ENCODE data around the gene PSD.
A peak's percentile ranks its signal among the peaks of the same experiment; 100 is the strongest.

Gene PSD

DNA sequence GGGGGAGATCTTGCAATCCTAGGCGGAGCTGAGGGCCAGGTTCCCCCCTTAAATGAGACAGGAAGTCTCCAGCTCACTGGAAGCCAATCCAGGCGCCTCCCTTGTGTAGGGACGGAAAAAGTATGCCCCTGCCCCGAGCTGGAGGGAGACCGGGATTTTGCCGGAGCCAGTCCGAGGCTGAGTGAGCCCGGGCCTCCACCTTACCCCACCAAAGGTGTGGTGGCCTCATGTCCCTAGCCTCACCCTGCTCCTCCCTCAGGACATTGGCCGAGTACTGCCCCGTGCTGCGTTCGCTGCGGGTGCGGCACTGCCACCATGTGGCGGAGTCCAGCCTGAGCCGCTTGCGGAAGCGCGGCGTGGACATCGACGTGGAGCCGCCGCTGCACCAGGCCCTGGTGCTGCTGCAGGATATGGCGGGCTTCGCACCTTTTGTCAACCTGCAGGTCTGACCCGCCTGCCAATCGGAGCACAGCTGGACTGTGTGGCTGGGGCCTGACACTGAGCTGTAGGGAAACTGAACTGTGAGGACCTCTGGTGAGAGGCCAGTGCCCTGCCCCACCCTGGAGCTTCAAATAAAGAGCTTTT lies 4.1 kb upstream of the PSD start:
- POLR2A ChIA-PET (ENCODE audit: low non-redundant PET), result interaction anchor here (2.5 kb wide), 1 partner anchor 28 kb away, joined by 14 read pairs; the partner anchor contains the start of gene NFKB2
- CTCF ChIA-PET, result interaction anchor here (0.5 to 5.7 kb wide), 29 partner anchors 9 to 1861 kb away, joined by 3 to 108 read pairs (median 4); partner anchors contain the start of genes C10orf95, CUEDC2, ELOVL3 and NFKB2
- DNase-seq (ENCODE audit: low spot score), result peak; percentile 77

DNA sequence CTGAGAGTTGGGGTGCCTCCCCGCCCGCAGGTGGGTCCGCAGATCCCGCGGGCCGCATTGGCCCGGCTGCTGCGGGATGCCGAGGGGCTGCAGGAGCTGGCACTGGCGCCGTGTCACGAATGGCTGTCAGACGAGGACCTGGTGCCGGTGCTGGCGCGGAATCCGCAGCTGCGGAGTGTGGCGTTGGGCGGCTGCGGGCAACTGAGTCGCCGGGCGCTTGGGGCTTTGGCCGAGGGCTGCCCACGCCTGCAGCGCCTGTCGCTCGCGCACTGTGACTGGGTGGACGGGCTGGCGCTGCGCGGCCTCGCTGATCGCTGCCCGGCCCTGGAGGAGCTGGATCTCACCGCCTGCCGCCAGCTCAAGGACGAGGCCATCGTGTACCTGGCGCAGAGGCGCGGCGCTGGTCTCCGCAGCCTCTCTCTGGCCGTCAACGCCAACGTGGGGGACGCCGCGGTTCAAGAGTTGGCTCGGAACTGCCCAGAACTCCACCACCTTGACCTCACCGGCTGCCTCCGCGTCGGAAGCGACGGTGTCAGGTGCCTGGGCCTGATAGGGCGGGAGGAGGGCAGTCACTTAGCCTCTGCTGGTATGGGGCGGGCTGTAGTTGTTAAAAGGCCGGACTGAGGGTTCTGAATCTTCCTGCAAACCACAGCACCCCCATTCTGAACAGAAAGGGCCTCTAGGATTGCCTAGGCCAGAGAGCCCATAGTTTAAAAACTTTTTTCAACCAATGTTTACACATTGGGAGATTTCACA lies 3.4 kb upstream of the PSD start:
- POLR2A ChIA-PET (ENCODE audit: low non-redundant PET), result interaction anchor here (0.6 to 2.5 kb wide), 3 partner anchors 11 to 29 kb away, joined by 4 to 14 read pairs (median 9); partner anchors contain the start of genes C10orf95, CUEDC2 and NFKB2
- TF ChIP-seq, protein P1, sequence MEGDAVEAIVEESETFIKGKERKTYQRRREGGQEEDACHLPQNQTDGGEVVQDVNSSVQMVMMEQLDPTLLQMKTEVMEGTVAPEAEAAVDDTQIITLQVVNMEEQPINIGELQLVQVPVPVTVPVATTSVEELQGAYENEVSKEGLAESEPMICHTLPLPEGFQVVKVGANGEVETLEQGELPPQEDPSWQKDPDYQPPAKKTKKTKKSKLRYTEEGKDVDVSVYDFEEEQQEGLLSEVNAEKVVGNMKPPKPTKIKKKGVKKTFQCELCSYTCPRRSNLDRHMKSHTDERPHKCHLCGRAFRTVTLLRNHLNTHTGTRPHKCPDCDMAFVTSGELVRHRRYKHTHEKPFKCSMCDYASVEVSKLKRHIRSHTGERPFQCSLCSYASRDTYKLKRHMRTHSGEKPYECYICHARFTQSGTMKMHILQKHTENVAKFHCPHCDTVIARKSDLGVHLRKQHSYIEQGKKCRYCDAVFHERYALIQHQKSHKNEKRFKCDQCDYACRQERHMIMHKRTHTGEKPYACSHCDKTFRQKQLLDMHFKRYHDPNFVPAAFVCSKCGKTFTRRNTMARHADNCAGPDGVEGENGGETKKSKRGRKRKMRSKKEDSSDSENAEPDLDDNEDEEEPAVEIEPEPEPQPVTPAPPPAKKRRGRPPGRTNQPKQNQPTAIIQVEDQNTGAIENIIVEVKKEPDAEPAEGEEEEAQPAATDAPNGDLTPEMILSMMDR (conservative IDR thresholded peaks at IDR 0.05; ENCODE audit: low read depth), result no peak
- DNase-seq (ENCODE audit: low spot score), result no peak
- H3K27ac ChIP-seq, result peak overlapping the region; percentile 96
- CTCF ChIA-PET, result interaction anchor here (0.5 to 5.7 kb wide), 20 partner anchors 10 to 1861 kb away, joined by 3 to 108 read pairs (median 4); partner anchors contain the start of genes C10orf95, CUEDC2, ELOVL3 and NFKB2

More for the DNA sequence above, 4.1 kb upstream of the PSD start:
- TF ChIP-seq, protein P1 (conservative IDR thresholded peaks at IDR 0.05; ENCODE audit: low read depth), result peak; percentile 93
- H3K27ac ChIP-seq, result peak overlapping the region; percentile 96

DNA sequence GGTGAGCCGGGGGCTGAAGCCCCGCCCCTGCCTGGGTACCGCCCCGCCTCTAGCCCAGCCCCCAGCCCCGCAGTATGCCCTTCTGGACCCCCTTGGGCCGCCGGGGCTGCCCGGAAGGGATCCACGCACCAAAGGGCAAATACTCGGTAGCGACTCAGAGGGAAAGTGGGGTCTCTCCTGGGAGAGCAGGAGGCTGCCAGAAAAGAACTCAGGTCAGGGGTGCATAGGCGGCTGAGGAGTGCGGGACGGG lies 2.8 kb upstream of the PSD start:
- ChIA-PET POLR2A (ENCODE audit: low non-redundant PET) (interaction anchor here (0.6 to 2.5 kb wide), 3 partner anchors 11 to 30 kb away, joined by 4 to 14 read pairs (median 9); partner anchors contain the start of genes C10orf95, CUEDC2 and NFKB2), CTCF (interaction anchor here (0.6 to 5.7 kb wide), 8 partner anchors 11 to 637 kb away, joined by 3 to 108 read pairs (median 4); partner anchors contain the start of genes CUEDC2 and NFKB2)
- H3K27ac ChIP-seq, result peak overlapping the region; percentile 96
- no peak for DNase-seq (ENCODE audit: low spot score)
- TF ChIP-seq, protein P1 (conservative IDR thresholded peaks at IDR 0.05; ENCODE audit: low read depth), result no peak

DNA sequence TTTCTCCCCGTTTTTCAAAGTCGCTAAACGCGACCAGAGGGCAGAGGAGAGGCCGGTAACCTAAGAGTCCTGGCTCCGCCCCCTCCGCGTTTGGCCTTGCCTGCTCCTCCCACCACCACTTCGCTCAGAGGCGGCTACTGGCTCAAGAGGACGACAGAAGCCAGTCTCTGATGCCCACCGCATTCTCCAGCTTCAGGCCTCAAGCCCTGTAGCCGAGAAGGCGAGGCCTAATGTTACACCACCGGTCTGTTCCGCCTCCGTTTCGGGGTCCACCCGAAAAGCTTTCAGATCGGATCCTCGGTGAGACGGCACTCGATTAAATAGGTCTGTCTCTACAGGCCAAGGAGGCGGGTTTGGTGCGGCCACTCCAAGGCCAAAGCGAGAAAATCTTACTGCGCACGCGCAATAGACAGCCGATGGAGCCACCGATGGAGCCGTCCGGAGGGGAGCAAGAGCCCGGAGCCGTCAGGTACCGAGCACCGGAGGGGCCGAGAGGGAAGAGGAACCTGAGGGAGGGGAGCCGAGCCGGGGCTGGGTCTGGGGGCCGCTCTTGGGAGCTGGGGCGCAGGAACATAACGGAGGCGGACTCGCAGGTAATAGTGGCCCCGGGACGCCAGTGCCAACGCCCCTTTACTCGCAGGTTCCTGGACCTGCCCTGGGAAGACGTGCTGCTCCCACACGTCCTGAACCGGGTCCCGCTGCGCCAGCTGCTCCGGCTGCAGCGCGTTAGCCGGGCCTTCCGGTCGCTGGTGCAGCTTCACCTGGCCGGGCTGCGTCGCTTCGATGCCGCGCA lies 2.3 kb upstream of the PSD start, which contains the start of gene FBXL15:
Gene FBXL15 (plus strand): TSS at position 123 of the 793 bp plus-strand sequence. CDS start 294 bp downstream, at position 417.
- CTCF ChIA-PET, result interaction anchor here (1.2 to 5.7 kb wide), 6 partner anchors 11 to 190 kb away, joined by 3 to 108 read pairs (median 22); partner anchors contain the start of gene NFKB2
- DNase-seq (ENCODE audit: low spot score), result peak; percentile 98

DNA sequence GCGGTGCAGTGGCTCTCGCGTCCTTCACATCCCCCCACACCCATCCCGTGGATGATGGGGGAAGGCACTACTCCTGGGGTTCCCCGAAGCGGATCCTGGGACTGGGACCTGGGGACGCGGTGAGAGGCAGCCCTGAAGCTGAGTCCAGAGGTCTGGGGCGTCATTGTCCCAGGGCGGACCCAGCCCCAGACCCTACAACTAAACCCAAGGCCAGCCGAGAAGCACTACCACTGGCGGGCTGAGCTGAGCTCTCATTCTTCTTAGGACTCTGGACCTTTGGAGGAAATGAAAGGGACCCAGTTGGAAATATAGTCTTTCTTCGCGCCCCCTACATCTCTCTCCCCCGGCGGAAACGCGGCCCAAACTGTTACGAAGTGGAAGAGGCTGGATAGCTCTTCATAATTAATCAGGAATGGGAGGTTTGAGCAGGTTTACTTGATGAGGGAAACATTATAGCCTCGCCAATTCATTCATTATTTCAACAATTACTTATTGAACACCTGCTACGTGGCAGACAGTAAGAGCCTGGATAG lies 1.7 kb upstream of the PSD start:
- CTCF ChIA-PET, result interaction anchor here (0.6 to 5.7 kb wide), 7 partner anchors 17 to 410 kb away, joined by 3 to 108 read pairs (median 4); partner anchors contain the start of gene NFKB2
- POLR2A ChIA-PET (ENCODE audit: low non-redundant PET), result interaction anchor here (0.5 to 2.5 kb wide), 4 partner anchors 25 to 190 kb away, joined by 3 to 14 read pairs (median 6); partner anchors contain the start of genes C10orf95 and NFKB2
- no peak for DNase-seq (ENCODE audit: low spot score)
- TF ChIP-seq, protein P1 (conservative IDR thresholded peaks at IDR 0.05; ENCODE audit: low read depth), result no peak
- peak overlapping the region; percentile 96 for H3K27ac ChIP-seq

More for the DNA sequence above, 2.3 kb upstream of the PSD start, which contains the start of gene FBXL15:
- POLR2A ChIA-PET (ENCODE audit: low non-redundant PET), result interaction anchor here (0.5 to 2.5 kb wide), 5 partner anchors 12 to 191 kb away, joined by 3 to 14 read pairs (median 4); partner anchors contain the start of genes C10orf95, CUEDC2 and NFKB2
- peak within 1 kb of the TSS; percentile 96 for H3K27ac ChIP-seq
- TF ChIP-seq, protein P1 (conservative IDR thresholded peaks at IDR 0.05; ENCODE audit: low read depth), result no peak

Measured in RWPE1 (cell line).